Measurements from ENCODE around the gene VWA8.
"Not testable (repeated sequence)": the region's sequence is repeated elsewhere in the genome, so short reads cannot be mapped to it uniquely, and the experiment has no call there.

The VWA8 gene

DNA sequence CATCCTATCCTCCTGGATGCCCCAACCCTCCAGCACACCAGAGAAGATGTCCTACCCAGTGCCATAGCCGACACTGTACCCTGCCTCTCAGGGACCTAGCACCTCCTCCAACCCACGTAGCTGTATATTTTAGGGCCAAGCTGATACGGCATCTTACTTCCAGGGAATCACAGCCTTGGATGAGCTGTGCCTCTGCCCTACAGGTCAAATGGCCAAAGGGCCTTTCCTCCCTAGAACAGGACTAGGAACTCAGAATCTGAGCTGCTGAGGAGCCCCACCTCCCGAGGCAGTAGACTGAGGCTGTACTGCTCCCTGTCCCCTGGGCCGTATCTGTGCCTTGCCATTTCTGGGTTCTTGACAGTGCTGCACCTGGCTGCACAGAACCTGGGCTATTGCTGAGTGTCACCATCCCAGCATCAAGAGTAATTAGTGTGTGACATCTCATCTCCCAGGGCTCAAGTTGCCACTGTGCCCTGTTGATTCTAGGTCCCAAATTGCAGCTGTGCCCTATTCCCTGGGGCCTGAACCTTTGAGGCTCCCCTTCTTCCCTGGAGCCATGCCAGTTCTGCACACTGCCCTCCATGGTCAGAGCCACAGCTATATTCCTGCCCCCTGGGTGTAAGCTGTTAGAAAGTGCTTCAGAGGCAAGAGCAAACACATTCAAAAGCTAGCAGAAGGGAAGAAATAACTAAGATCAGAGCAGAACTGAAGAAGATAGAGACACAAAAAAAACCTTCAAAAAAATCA, 41.0 kb downstream of the VWA8 start:
- no peak for DNase-seq

GRCh38 chr13:41919031-41919740, 41.7 kb downstream of the VWA8 start:
- no peak for DNase-seq

GRCh38 chr13:41917641-41918040, 43.3 kb downstream of the VWA8 start:
- DNase-seq, result no peak

DNA sequence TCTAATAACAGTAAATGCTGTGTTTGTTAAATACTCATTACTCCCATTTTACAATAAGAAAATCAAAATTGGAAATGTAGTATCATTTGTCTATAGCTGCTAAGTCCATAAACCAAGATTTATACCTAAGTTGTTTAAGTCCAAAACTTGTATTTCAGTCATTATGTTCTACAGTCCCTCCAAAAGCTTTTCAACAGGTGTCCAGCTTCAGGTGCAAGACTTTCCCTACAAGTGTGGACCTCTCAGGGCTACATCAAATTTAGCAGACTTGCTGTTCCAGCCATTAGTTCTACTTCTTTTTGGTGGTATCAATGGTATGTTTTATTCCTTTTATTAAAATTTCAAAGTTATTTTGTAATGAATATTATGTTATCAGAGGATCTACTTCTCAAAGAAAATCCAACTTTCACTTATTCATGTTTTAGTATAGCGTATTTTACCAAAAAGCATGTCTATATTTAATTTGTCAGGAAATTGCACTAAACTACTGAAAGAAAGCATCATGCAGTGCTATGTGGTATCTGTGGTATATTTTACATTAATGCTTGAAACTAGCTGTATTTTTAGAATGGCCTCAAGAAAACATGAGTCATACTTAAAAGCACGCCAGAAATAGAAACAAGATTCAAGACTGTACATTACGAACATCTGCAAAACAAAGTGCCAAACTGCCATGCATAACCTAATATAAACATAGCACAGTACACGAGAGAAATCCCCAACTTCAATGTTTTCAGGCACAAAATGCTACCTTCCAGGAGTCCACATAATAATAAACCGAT, 44.5 kb downstream of the VWA8 start:
- DNase-seq, result no peak

DNA sequence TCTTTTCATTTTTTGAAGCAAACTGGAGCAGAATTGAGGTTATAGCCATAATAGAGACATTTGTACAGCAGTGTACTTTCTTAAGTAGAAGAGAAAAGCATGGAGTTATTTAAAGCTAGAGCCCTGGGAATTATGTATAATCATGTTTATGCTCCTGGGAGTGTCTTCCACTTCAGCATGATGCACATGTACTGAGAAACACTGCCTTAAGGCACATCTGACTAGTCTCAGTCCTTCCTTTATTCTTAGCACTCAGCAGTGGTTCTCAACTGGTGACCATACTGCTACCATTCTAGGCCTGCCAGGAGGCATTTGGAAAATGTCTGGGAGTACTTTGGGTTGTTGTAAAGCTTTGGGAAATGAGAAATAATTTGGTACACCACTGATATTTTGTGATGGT, 45.8 kb downstream of the VWA8 start:
- DNase-seq, result no peak

- no peak for DNase-seq
Measured at GRCh38 chr13:41914552-41914951, 46.4 kb downstream of the VWA8 start.

DNA sequence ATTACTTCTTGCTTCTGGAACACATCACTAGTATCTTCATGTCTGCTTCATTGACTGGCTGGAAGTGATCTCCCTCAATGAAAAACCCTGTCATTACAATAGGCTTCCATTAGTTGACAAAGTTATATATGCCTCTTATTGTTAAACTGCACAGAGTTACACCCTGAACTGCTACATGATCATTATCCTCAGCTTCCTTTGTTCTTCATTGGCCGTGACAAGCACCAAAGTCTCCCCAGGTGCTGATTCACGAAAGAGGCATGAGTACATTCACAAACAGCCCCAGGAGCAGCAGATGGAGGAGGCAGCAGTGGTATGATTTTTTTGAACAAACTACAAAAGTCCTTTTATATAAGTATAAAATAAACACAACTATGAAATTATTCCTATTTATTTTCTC, 51.4 kb downstream of the VWA8 start:
- DNase-seq, result no peak

DNA sequence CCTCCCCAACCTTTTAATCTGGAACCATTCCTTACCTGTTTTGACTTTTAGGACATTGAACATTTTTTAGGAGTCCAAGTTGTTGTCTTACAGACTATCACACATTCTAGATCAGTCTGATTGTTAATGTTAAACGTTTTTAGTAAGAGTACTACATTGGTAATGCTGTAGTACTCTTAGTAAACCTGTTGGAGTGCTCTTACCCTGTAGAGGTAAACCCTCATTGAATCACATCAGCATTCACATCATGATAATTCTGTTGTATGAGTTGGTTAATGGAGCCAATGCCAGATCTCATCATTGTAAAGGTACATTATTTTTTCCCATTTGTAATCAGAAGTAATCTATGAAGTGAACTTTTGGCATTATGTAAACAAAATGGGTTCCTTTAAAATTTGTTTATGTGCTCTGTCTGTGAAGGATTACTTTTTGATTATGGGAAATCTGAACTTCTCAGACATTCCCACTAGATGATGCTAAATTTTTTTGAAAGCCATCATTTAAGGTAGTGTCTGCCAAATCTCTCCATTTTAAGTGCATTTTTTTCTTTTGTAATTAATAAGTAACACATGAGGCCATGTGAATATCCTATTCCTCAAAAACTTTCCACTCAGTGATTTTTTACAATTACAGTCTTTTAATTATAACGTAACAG, 55.2 kb downstream of the VWA8 start:
- DNase-seq, result no peak

DNA sequence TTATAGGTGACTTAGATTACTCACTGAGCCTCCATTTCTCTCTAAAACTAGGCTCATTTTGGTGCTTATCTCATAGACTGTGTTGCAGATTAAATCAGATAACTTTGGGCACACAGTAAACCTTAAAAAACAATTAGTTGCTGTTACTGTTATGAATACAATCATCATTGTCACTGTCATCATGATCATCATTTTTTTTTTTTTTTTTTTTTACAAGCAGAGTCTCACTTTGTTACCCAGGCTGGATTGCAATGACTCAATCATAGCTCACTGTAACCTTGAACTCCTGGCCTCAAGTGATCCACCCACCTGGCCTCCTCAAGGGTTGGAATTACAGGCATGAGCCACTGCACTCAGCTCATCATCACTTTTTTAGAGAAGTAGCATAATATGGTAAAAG, 60.0 kb downstream of the VWA8 start:
- no peak for DNase-seq

GRCh38 chr13:41898411-41898810, 62.5 kb downstream of the VWA8 start:
- DNase-seq, result not testable (repeated sequence)

DNA sequence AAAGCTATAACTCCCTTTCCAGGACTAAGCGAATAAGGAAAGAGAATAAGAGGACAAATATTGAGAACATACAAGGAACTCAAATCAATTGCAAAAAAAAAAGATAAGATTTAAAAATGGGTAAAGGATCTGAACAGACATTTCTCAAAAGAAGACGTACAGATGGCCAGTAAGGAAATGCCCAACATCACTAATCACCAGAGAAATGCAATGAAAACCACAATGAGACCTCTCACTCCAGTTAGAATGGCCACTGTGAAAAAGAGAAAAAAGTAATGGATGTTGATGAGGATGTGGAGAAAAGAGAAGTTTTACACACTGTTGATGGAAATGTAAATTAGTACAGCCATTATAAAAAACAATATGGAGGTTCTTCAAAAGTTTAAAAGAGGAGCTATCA, 63.8 kb downstream of the VWA8 start:
- DNase-seq, result no peak

- DNase-seq, result no peak
Measured at GRCh38 chr13:41895478-41895877, 65.4 kb downstream of the VWA8 start.

- no peak for DNase-seq
Measured at GRCh38 chr13:41891119-41891518, 69.8 kb downstream of the VWA8 start.

DNA sequence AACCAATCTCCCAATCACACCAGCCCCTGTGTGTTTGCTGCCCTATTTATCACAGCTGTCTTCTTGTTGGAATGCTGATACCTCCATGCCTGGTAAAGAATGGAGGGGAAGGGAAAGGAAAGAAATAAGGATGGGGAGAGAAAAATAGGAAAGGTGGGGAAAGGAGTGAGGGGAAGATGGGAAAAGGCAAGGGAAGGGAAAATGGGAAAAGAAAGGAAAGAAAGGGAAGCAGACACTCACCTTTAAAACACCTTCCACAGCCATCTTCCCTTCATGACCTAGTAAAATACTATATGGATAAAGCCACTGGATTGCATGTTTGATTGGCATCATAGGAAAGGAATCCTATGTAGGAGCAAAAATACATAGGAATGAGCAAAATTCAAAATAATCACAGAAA, 77.8 kb downstream of the VWA8 start:
- no peak for DNase-seq

- DNase-seq, result peak; percentile 9
Measured at GRCh38 chr13:41881890-41882289, 79.0 kb downstream of the VWA8 start.

DNA sequence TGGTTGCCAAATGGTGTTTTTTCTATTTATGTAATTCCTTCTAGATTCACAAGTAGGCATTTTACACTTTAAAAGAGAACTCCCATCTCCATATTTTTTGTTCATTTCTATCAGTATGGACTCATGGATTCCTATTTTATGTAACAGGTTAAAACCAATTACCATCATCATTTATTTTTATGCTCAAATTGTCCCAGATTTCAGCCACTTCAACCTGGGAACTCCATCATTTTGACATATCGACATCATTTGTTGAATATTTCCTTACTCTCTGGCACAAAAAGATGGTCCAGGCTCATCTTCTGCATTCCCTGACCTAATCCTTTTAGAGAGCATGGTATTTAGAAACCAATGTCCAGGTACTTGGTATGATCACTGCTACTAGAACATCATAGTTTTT, 79.9 kb downstream of the VWA8 start:
- no peak for DNase-seq

DNA sequence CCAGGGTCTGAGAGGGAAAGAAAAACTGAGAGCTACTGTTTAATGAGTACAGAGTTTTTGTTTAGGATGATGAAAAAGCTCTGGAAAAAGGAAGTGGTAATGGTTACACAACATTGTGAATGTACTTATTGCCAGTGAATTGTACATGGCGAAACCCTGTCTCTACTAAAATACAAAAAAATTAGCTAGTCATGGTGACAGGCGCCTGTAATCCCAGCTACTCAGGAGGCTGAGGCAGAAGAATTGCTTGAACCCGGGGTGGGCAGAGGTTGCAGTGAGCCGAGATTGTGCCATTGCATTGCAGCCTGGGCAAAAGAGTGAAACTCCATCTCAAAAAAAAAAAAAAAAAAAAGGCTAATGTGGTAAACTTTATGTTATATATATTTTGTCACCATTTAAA, 96.3 kb downstream of the VWA8 start:
- DNase-seq, result no peak

GRCh38 chr13:41862659-41863058, 98.2 kb downstream of the VWA8 start:
- DNase-seq, result not testable (repeated sequence)

DNA sequence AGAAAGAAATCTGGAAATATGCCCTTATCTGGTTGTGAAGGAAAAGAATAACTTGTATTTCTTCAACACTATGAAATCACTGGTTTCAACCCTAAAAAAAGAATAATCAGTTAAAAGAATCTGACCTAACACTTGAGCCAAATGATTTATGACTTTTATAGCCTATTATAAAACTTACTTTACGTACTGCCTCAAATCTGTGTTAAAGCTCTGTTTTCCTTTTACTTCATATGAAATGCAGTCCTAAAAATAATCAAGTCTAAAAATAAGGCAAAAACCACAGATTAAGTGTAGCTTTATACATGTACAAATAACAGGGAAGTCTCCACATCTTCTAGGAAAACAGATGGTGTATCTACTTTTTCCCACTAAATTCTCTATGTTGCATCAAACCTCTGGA, 101.3 kb downstream of the VWA8 start:
- no peak for DNase-seq

GRCh38 chr13:41858780-41859179, 102.1 kb downstream of the VWA8 start:
- DNase-seq, result no peak

GRCh38 chr13:41854758-41855157, 106.2 kb downstream of the VWA8 start:
- DNase-seq, result no peak

DNA sequence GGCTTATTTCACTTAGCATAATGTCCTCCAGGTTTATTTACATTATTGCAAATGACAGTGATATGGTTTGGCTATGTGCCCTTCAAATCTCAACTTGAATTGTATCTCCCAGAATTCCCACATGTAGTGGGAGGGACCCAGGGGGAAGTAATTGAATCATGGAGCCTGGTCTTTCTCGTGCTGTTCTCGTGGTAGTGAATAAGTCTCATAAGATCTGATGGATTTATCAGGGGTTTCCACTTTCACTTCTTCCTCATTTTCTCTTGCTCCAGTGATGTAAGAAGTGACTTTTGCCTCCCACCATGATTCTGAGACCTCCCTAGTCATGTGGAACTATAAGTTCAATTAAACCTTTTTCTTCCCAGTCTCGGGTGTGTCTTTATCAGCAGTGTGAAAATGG, 109.6 kb downstream of the VWA8 start:
- DNase-seq, result no peak
